NCI-H446 (cell line): Measurements from ENCODE around the gene EHD1.

Experiments
- DNase-seq, 2 experiments: peaks; one replicate each; lab custom pipeline; 2025; lab: John Stamatoyannopoulos, UW

The EHD1 gene

GRCh38 chr11:64890522-64890939, 12.1 kb upstream of the EHD1 start:
- peak; percentile 39 to 80 for DNase-seq

GRCh38 chr11:64888729-64889511, 10.5 kb upstream of the EHD1 start:
- DNase-seq: no peak

GRCh38 chr11:64888406-64888728, 9.9 kb upstream of the EHD1 start:
- DNase-seq: no peak

- DNase-seq: no peak
Measured at GRCh38 chr11:64887757-64888405, 9.5 kb upstream of the EHD1 start.

- DNase-seq: no peak
Measured at GRCh38 chr11:64887234-64887756, 8.9 kb upstream of the EHD1 start.

GRCh38 chr11:64885367-64886286, 7.2 kb upstream of the EHD1 start:
- DNase-seq: no peak

- DNase-seq: no peak
Measured at GRCh38 chr11:64884019-64884418, 5.6 kb upstream of the EHD1 start.

GRCh38 chr11:64883575-64883974, 5.2 kb upstream of the EHD1 start:
- no peak for DNase-seq

- DNase-seq: no peak
Measured at GRCh38 chr11:64882243-64882642, 3.8 kb upstream of the EHD1 start.

- DNase-seq: no peak
Measured at GRCh38 chr11:64881476-64881875, 3.1 kb upstream of the EHD1 start.

GRCh38 chr11:64880240-64881001, 2.0 kb upstream of the EHD1 start:
- DNase-seq: no peak

GRCh38 chr11:64879244-64879900, 951 bp upstream of the EHD1 start:
- DNase-seq: no peak

GRCh38 chr11:64878223-64878493, 263 bp downstream of the EHD1 start:
- no peak for DNase-seq

- no peak for DNase-seq
Measured at GRCh38 chr11:64877390-64878222, 815 bp downstream of the EHD1 start.

- DNase-seq: no peak
Measured at GRCh38 chr11:64876835-64877341, 1.5 kb downstream of the EHD1 start.

- no peak for DNase-seq
Measured at GRCh38 chr11:64876229-64876750, 2.1 kb downstream of the EHD1 start.

GRCh38 chr11:64875369-64876228, 2.8 kb downstream of the EHD1 start:
- no peak for DNase-seq

- DNase-seq: no peak
Measured at GRCh38 chr11:64874308-64875240, 3.8 kb downstream of the EHD1 start.
